Stromal cell of bone marrow (primary cell): Measurements from ENCODE around the gene AMBRA1.
"Not testable (repeated sequence)": the region's sequence is repeated elsewhere in the genome, so short reads cannot be mapped to it uniquely, and the experiment has no call there.

ENCODE experiments used
- DNase-seq: peaks from one replicate; pipeline ENCODE4 v3.0.0-alpha.2; 2012; ENCODE audit warnings: low read depth

Gene AMBRA1

GRCh38 chr11:46534711-46535110, 59.1 kb downstream of the AMBRA1 start:
- no peak for DNase-seq

GRCh38 chr11:46533396-46534100, 60.3 kb downstream of the AMBRA1 start:
- DNase-seq: no peak

DNA sequence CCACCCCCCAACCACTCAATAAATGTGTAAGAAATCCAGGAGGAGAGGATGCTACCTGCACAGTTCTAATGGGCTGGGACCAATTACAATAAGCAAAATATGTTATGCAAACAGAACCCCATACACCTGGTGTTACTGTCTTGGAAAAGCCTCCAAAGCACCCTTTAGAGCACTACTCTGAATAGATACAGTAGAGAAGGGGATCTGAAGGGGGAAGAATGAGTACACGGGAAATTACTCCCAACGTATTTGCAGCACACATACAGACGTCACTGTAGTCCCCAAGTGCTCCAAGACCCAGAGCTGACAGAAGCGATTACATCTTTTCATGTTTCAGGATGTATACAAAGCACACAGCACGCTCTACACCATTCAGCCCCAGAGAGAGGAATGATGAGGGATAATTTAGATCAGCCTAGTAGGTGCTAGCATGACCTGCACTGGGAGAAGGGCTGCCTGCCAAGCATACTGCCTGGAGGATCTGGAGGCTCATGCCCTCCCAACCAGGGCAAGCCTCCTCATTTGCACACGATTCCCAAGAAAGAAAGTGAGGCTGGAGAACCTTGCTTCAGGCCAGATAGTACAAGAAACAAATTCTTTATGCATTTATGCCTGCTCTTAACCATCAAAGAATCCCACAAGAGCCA, 63.8 kb downstream of the AMBRA1 start:
- DNase-seq: no peak

- DNase-seq: no peak
Observed at GRCh38 chr11:46529095-46529905, 64.5 kb downstream of the AMBRA1 start.

GRCh38 chr11:46528445-46529094, 65.3 kb downstream of the AMBRA1 start:
- no peak for DNase-seq

GRCh38 chr11:46527591-46528130, 66.2 kb downstream of the AMBRA1 start:
- no peak for DNase-seq

DNA sequence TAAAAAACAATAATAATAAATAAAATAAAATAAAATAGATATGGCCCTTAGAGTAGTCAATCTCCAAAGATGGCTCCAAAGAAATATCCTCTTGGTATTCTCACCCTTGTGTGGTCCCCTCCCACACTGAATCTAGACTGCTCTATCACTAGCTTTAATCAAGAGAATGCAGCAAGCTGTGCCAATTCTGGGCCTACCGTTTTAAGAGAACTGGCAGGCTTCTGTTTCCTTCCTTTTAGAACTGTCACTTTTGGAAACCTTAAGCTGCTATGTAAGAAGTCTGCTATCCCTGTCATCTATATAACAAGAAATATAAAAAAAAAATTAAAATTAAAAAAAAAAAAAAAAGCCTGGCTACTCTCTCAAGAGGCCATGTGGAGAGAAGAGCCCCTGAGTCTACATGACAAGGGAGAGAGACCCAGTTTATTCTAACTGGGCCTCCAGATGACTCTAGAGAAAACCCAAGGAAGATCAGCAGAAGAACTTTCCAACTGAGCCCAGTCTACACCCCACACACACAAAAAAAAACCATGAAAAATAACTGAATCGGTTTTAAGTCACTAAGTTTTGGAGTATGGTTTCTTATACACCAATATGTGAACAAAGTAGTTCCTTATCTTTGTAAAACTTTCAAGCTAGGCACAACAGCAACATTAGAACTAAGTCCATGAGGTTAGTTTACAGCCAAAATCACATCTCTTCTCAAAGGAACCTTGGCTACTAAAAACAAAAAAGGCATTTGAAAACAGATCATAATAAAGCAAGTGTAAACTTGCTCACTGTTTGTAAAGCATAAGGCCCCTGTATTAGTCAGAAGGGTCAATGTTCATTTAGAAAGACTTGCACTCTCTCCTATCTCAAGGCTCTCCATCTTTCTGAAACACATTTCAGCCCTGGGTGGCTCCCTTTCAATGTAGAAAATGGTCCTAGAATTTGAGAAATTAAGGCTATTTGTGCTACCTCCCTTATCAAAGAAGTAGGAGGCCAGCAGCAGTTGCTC, 67.3 kb downstream of the AMBRA1 start:
- no peak for DNase-seq

- DNase-seq: no peak
Observed at GRCh38 chr11:46524201-46524770, 69.5 kb downstream of the AMBRA1 start.

DNA sequence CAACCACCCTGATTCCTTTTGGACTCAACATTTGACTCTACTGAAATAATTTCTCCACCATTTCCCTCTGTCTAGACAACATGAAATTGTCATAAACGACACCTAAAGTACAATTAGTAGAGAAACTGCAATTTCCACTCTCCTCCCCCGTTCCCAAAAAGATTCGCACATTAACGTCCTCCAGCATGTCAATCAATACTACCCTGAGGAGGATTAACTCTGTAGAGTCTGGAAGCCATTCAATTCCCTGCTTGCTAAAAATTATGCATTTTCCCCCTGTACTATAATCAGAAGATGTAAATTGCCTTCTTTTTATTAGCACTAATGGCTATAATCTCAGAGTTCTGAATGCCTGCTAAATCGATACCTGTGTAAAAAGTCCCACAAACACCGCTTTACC, 70.5 kb downstream of the AMBRA1 start:
- no peak for DNase-seq

DNA sequence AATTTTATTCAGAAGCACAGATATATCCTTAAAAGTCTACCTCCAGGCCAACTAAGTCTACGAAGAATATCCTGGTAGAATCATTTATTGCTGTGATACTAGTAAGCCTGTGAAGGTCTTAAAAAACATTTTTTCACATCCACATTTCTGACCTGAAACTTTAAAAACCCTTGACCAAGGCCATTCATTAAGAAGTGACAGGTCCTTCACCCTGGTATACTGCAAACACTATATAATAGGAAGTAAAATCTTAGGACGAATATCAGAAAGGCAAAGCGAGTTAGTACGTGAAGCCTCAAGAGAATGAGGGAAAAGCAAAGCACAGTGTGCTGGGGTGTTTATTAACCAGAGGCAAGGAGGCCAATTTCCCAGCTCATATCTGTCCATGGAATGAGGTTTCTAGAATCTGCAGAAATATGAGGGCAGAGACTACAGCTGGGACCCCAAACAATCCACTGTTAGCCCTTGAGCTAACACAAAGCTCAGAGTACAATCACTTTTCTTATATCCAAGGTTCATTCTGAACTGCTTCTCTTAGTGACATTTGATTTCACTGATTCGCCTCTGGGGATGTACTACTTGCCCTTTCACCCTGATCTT, 71.0 kb downstream of the AMBRA1 start:
- DNase-seq: no peak

GRCh38 chr11:46521961-46522681, 71.7 kb downstream of the AMBRA1 start:
- DNase-seq: no peak

DNA sequence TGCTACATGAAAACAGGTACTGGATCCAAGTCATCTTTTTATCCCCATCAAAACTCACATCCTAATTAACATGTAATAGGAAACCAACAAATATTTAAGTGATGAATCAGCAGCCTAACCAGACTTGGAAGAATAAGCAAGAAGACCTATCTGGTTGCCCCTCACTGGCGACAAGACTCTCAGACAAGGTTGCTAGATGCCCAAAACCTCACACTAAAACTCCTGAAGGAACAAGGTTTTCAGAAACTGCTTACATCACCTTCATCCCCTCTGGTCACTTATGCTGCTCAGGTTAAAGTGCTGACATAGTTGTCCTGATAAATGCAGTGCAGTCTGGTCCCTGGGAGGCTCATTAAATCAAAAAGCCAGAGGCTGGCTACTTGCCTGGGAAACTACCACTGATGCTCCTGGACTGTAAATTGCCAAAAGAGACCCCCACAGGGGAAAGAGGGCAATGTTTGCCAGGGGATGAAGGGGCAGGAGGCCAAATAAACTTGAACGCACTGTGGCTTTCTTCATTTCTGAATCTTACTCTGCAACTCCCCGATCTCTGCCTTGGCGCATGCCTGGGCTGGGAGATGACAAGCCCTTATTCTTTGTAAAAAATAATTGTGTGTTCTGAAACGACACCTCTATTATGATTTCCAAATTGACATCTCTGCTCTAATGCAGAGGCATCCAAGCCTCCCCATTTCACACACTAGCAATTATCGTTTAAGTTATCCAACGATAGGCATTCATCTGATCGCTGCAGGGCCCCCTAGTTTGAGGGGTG, 72.7 kb downstream of the AMBRA1 start:
- DNase-seq: no peak

DNA sequence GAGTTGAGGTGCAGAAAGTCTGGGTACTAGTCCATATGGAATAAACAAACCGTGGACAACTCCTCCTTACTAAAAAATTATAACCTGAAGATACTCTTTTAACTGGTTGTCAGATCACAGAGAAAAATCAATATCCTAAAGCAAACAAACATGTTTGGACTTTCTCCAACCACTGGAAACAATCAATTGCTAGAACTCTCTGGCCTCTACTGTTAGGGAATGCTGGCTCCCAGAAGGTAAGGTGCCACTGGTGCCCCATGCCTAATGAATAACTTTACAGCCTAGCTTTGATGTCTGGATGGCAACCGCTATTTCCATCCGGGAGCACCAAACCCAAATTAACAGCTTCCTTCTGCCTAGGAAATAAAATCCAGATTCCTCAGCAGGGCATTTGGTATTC, 74.5 kb downstream of the AMBRA1 start:
- no peak for DNase-seq

DNA sequence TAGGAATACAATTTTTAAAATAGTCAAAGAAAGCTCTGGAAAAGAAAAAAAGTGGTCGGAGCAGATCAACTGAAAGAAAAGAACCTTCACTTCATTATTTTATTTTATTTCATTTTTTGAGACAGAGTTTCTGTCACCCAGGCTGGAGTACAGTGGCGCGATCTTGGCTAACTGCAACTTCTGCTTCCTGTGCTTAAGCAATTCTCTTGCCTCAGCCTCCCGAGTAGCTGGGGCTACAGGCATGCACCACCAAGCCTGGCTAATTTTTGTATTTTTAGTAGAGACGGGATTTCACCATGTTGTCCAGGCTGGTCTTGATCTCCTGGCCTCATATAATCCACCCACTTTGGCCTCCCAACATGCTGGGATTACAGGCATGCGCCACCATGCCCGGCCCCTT, 74.9 kb downstream of the AMBRA1 start:
- DNase-seq: not testable (repeated sequence)

- DNase-seq: no peak
Observed at GRCh38 chr11:46514370-46514769, 79.5 kb downstream of the AMBRA1 start.

DNA sequence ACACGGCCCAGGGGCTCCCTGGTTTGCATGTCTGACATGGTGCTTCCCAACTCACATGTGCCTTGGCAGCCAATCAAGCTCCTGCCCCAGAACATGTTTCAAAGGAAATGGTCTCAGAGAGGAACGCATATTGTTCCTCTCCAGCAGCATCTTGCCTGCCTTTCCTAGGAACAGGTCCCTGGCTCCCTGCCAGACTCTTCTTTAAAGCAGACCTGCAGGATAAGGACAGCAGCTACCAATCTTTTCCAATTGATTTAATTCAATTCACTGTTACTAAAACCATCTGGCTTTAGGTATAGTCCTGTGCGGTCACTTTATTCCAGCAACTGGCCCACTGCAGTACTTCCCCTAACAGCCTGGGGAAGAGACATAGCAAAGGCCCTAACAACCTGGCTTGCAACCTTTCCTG, 79.9 kb downstream of the AMBRA1 start:
- no peak for DNase-seq

GRCh38 chr11:46512261-46512881, 81.5 kb downstream of the AMBRA1 start:
- no peak for DNase-seq

GRCh38 chr11:46511342-46511741, 82.5 kb downstream of the AMBRA1 start:
- no peak for DNase-seq
